ENCODE data around the gene PRKN. TPM values are rescaled to one million over a fixed set of nuclear protein-coding genes. Genes with fewer than 3 reads are reported as not detected.

The PRKN gene
- total and polyA plus RNA-seq, 10 donors = 0.23 to 14.1 (median 7.0) TPM

GRCh38 chr6:162721404-162721687, 6.2 kb downstream of the PRKN start:
- TF ChIP-seq CTCF (IDR thresholded peaks at IDR 0.05 in 8 of 11, conservative IDR thresholded peaks at IDR 0.05 in 3 of 11) (no peak), POLR2A (IDR thresholded peaks at IDR 0.05) (no peak), POLR2AphosphoS5 (IDR thresholded peaks at IDR 0.05) (no peak)
- peaks cover 0 to 12% (median 2%) of the 10 kb centered on the region in 8 donors for H3K9me3 ChIP-seq
- no peaks in the 10 kb centered on the region for H3K27me3 ChIP-seq (replicated peaks in 1 of 7)
- intact Hi-C loops (cut with DNase I; ENCODE audit: low total_unique reads) = no loop called here
- WGBS, 5 donors = 91 to 99% (median 94%) methylated on average over 2 of the region's 2 CpGs
- no peaks in the 10 kb centered on the region for H3K36me3 ChIP-seq
- no peak for DNase-seq
- H3K4me1 ChIP-seq = peaks cover 0 to 5% (median under 1%) of the 10 kb centered on the region in 6 donors
- H3K4me3 ChIP-seq = no peak overlapping the region
- H3K27ac ChIP-seq = no peak overlapping the region

- H3K9me3 ChIP-seq = peaks cover 0 to 12% (median 2%) of the 10 kb centered on the region in 8 donors
- no peak for TF ChIP-seq POLR2A (IDR thresholded peaks at IDR 0.05)
- TF ChIP-seq CTCF (IDR thresholded peaks at IDR 0.05 in 8 of 11, conservative IDR thresholded peaks at IDR 0.05 in 3 of 11) = no peak
- no peak for TF ChIP-seq POLR2AphosphoS5 (IDR thresholded peaks at IDR 0.05)
- intact Hi-C loops (cut with DNase I; ENCODE audit: low total_unique reads) = no loop called here
- H3K4me1 ChIP-seq = peaks cover 0 to 5% (median 0%) of the 10 kb centered on the region in 6 donors
- H3K4me3 ChIP-seq = no peak overlapping the region
- H3K27me3 ChIP-seq (replicated peaks in 1 of 7) = no peaks in the 10 kb centered on the region
- WGBS, 5 donors = 83 to 92% (median 89%) methylated on average over 1 of the region's 1 CpG
- no peak overlapping the region for H3K27ac ChIP-seq
- DNase-seq = no peak
- H3K36me3 ChIP-seq = no peaks in the 10 kb centered on the region
Observed at GRCh38 chr6:162719528-162719927, 8.0 kb downstream of the PRKN start.

- H3K9me3 ChIP-seq = peaks cover 0 to 12% (median 2%) of the 10 kb centered on the region in 8 donors
- no peaks in the 10 kb centered on the region for H3K36me3 ChIP-seq
- TF ChIP-seq CTCF (IDR thresholded peaks at IDR 0.05 in 8 of 11, conservative IDR thresholded peaks at IDR 0.05 in 3 of 11) = no peak
- TF ChIP-seq POLR2AphosphoS5 (IDR thresholded peaks at IDR 0.05) = no peak
- no peak for TF ChIP-seq POLR2A (IDR thresholded peaks at IDR 0.05)
- H3K27me3 ChIP-seq (replicated peaks in 1 of 7) = no peaks in the 10 kb centered on the region
- no peaks in the 10 kb centered on the region for H3K4me1 ChIP-seq
- no peak overlapping the region for H3K4me3 ChIP-seq
- WGBS, 5 donors = 92 to 97% (median 94%) methylated on average over 6 of the region's 6 CpGs
- no peak for DNase-seq
- intact Hi-C loops (cut with DNase I; ENCODE audit: low total_unique reads) = no loop called here
- H3K27ac ChIP-seq = no peak overlapping the region
Observed at GRCh38 chr6:162715601-162716000, 12.0 kb downstream of the PRKN start.

GRCh38 chr6:162713974-162714780, 13.4 kb downstream of the PRKN start:
- DNase-seq = no peak
- Histone ChIP-seq H3K36me3 (no peaks in the 10 kb centered on the region), H3K27me3 (replicated peaks in 1 of 7) (no peaks in the 10 kb centered on the region), H3K4me1 (no peaks in the 10 kb centered on the region), H3K27ac (no peak overlapping the region), H3K4me3 (no peak overlapping the region), H3K9me3 (peaks cover 0 to 12% (median 2%) of the 10 kb centered on the region in 8 donors)
- TF ChIP-seq POLR2AphosphoS5 (IDR thresholded peaks at IDR 0.05) (no peak), CTCF (IDR thresholded peaks at IDR 0.05 in 8 of 11, conservative IDR thresholded peaks at IDR 0.05 in 3 of 11) (no peak), POLR2A (IDR thresholded peaks at IDR 0.05) (no peak)
- intact Hi-C loops (cut with DNase I; ENCODE audit: low total_unique reads) = no loop called here
- WGBS, 5 donors = 81 to 86% (median 82%) methylated on average over 13 of the region's 13 CpGs
